Chondrocyte (in vitro differentiated cells): ENCODE results near the gene PGAP6. TPM values are rescaled to one million over a fixed set of nuclear protein-coding genes. Genes with fewer than 3 reads are reported as not detected.

Experiments used
- DNase-seq: peaks from one replicate; pipeline ENCODE4 v3.0.0; 2021; ENCODE audit warnings: mixed read lengths, low spot score
- H3K27ac Mint-ChIP-seq: one replicate; pipeline ENCODE4 v1.8.0; 2021; ENCODE audit warnings: mild to moderate bottlenecking, moderate library complexity, mixed read lengths; ENCODE audit not compliant: unreplicated experiment
- H3K27me3 Mint-ChIP-seq: 2 replicates; pipeline ENCODE4 v1.8.0; 2021; ENCODE audit warnings: low read depth, mixed read lengths
- H3K36me3 Mint-ChIP-seq: 2 replicates; pipeline ENCODE4 v1.8.0; 2021; ENCODE audit warnings: low read depth, mixed read lengths
- H3K4me1 Mint-ChIP-seq: 2 replicates; pipeline ENCODE4 v1.8.0; 2021; ENCODE audit warnings: low read depth, mild to moderate bottlenecking, mixed read lengths
- H3K4me3 Mint-ChIP-seq: one replicate; pipeline ENCODE4 v1.8.0; 2021; ENCODE audit warnings: mild to moderate bottlenecking, moderate library complexity, mixed read lengths; ENCODE audit not compliant: unreplicated experiment
- H3K9me3 Mint-ChIP-seq: 2 replicates; pipeline ENCODE4 v1.8.0; 2021; ENCODE audit warnings: low read depth, mixed read lengths
- total RNA-seq: library from RNA; stranded (reverse); gene quantifications from 3 replicates; pipeline ENCODE4 v1.2.1, GENCODE V29; 2021
- TF ChIP-seq, protein P1 (sequence below): fragments of 200-600 bp; sonication (generic); IDR thresholded peaks from 2 replicates; pipeline ENCODE4 v1.5.0; 2021; ENCODE audit warnings: antibody characterized with exemption, mild to moderate bottlenecking, moderate library complexity

PGAP6 gene
- total RNA-seq, 1 donor from 2014 or later: 61.2 TPM

DNA sequence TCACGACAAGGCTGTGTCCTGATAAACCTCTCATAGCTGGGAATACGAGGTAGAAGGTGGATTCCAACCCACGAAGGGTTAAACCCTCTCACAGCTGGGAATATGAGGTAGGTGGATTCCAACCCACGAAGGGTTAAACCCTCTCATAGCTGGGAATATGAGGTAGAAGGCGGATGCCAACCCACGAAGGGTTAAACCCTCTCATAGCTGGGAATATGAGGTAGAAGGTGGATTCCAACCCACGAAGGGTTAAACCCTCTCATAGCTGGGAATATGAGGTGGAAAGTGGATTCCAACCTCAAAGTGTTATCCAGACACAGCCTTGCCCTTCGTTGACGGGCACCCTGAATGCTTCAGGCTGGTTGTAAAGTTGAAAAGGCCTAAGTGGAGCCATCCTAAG is 60.2 kb downstream of the PGAP6 start:
- Mint-ChIP-seq H3K27me3 (no peaks in the 10 kb centered on the region), H3K27ac (no peak overlapping the region), H3K36me3 (peaks cover 1% of the 10 kb centered on the region), H3K4me3 (no peak overlapping the region), H3K4me1 (no peaks in the 10 kb centered on the region), H3K9me3 (no peaks in the 10 kb centered on the region)
- no peak for DNase-seq
- TF ChIP-seq, protein P1, sequence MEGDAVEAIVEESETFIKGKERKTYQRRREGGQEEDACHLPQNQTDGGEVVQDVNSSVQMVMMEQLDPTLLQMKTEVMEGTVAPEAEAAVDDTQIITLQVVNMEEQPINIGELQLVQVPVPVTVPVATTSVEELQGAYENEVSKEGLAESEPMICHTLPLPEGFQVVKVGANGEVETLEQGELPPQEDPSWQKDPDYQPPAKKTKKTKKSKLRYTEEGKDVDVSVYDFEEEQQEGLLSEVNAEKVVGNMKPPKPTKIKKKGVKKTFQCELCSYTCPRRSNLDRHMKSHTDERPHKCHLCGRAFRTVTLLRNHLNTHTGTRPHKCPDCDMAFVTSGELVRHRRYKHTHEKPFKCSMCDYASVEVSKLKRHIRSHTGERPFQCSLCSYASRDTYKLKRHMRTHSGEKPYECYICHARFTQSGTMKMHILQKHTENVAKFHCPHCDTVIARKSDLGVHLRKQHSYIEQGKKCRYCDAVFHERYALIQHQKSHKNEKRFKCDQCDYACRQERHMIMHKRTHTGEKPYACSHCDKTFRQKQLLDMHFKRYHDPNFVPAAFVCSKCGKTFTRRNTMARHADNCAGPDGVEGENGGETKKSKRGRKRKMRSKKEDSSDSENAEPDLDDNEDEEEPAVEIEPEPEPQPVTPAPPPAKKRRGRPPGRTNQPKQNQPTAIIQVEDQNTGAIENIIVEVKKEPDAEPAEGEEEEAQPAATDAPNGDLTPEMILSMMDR: no peak

Other genes with a start within 250 kb of the PGAP6 start
- gene NPRL3, start 243.3 kb downstream of the PGAP6 start, total RNA-seq: 32.0 to 39.6 TPM (median 35.4 TPM) in 3 replicates
- gene HBZ, start 229.3 kb downstream of the PGAP6 start, total RNA-seq: not detected in 3 replicates
- not detected in 3 replicates for gene HBM, start 216.0 kb downstream of the PGAP6 start, total RNA-seq
- not detected in 3 replicates for gene HBA2, start 209.1 kb downstream of the PGAP6 start, total RNA-seq
- not detected in 3 replicates for gene HBA1, start 205.3 kb downstream of the PGAP6 start, total RNA-seq
- gene HBQ1, start 201.5 kb downstream of the PGAP6 start, total RNA-seq: 0.74 TPM in 1 of 3 replicates, not detected in the others
- gene LUC7L, start 152.5 kb downstream of the PGAP6 start, total RNA-seq: 64.6 to 79.4 TPM (median 64.9 TPM) in 3 replicates
- gene FAM234A, start 147.2 kb downstream of the PGAP6 start, total RNA-seq: 122 to 146 TPM (median 125 TPM) in 3 replicates
- gene RGS11, start 106.0 kb downstream of the PGAP6 start, total RNA-seq: 20.3 to 23.2 TPM (median 21.0 TPM) in 3 replicates
- gene ARHGDIG, start 101.4 kb downstream of the PGAP6 start, total RNA-seq: 0.82 to 4.0 TPM (median 3.7 TPM) in 3 replicates
- 0.89 to 1.6 TPM (median 1.5 TPM) in 3 replicates for gene PDIA2, start 98.8 kb downstream of the PGAP6 start, total RNA-seq
- 19.8 to 27.2 TPM (median 26.9 TPM) in 3 replicates for gene AXIN1, start 29.3 kb downstream of the PGAP6 start, total RNA-seq
- 53.4 to 57.7 TPM (median 54.7 TPM) in 3 replicates for gene MRPL28, start 11.4 kb downstream of the PGAP6 start, total RNA-seq
- gene NME4, start 15.2 kb upstream of the PGAP6 start, total RNA-seq: 176 to 246 TPM (median 231 TPM) in 3 replicates
- gene DECR2, start 19.9 kb upstream of the PGAP6 start, total RNA-seq: 21.8 to 25.1 TPM (median 22.2 TPM) in 3 replicates
- 41.9 to 52.4 TPM (median 45.1 TPM) in 3 replicates for gene RAB11FIP3, start 43.7 kb upstream of the PGAP6 start, total RNA-seq
- gene CAPN15, start 145.7 kb upstream of the PGAP6 start, total RNA-seq: 28.8 to 32.0 TPM (median 29.7 TPM) in 3 replicates
- not detected in 3 replicates for gene PRR35, start 178.4 kb upstream of the PGAP6 start, total RNA-seq
- gene NHLRC4, start 185.0 kb upstream of the PGAP6 start, total RNA-seq: not detected in 3 replicates
- gene PIGQ, start 188.0 kb upstream of the PGAP6 start, total RNA-seq: 34.1 to 57.1 TPM (median 37.3 TPM) in 3 replicates
- 15.2 to 19.6 TPM (median 19.6 TPM) in 3 replicates for gene RAB40C, start 208.1 kb upstream of the PGAP6 start, total RNA-seq
- 0.36 to 0.56 TPM (median 0.47 TPM) in 3 replicates for gene WFIKKN1, start 249.0 kb upstream of the PGAP6 start, total RNA-seq